HFF-Myc (cell line): ENCODE data around the gene LGR6.
"Not testable (repeated sequence)": the region's sequence is repeated elsewhere in the genome, so short reads cannot be mapped to it uniquely, and the experiment has no call there.

Experiments used
- DNase-seq: peaks from one replicate; pipeline ENCODE4 v3.0.0-alpha.2; 2011; ENCODE audit warnings: low read depth; ENCODE audit errors: extremely low read depth
- H3K4me3 ChIP-seq: replicated peaks from 2 replicates; pipeline ENCODE4 v1.5.1; 2011; ENCODE audit warnings: low read depth, mild to moderate bottlenecking, control low read depth, low read length
- TF ChIP-seq, protein P1 (sequence below): IDR thresholded peaks from 2 replicates; pipeline ENCODE4 v1.5.1; 2012; ENCODE audit warnings: mild to moderate bottlenecking, low read depth, low read length, control low read depth; ENCODE audit errors: missing control alignments

LGR6 gene

DNA sequence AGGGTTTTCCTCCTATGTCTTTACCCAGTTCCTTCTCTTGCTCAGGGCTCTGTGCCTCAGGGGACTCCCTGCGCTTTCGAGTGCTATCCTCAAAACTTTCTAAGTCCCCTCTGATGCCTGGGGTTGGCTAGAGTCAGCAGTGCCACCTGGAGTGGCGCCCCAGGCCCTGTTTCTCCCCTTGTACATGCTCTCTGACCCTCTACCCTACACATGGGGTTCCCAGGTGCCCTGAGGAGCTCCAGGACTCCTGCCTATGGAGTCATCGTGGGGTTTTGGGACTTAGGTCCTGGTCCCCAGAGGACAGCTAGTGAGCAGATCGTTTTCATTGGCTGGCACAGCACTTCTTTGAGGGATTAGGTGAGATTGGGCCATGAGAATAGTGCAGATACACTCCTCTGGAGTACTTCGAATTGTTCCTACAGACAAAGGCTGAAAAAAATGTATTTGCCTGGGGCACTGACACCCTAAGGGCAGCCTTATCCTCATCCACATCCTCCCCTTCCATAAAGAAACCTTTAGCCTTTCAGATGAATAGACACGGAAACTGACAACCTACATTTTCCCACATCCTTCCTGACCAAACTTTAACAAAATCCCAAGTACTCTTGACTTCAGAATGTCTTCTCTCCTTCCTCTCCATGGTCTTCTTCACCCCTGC is 41.5 kb downstream of the LGR6 start:
- no peak overlapping the region for H3K4me3 ChIP-seq
- DNase-seq, result no peak
- TF ChIP-seq, protein P1, sequence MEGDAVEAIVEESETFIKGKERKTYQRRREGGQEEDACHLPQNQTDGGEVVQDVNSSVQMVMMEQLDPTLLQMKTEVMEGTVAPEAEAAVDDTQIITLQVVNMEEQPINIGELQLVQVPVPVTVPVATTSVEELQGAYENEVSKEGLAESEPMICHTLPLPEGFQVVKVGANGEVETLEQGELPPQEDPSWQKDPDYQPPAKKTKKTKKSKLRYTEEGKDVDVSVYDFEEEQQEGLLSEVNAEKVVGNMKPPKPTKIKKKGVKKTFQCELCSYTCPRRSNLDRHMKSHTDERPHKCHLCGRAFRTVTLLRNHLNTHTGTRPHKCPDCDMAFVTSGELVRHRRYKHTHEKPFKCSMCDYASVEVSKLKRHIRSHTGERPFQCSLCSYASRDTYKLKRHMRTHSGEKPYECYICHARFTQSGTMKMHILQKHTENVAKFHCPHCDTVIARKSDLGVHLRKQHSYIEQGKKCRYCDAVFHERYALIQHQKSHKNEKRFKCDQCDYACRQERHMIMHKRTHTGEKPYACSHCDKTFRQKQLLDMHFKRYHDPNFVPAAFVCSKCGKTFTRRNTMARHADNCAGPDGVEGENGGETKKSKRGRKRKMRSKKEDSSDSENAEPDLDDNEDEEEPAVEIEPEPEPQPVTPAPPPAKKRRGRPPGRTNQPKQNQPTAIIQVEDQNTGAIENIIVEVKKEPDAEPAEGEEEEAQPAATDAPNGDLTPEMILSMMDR, result no peak

DNA sequence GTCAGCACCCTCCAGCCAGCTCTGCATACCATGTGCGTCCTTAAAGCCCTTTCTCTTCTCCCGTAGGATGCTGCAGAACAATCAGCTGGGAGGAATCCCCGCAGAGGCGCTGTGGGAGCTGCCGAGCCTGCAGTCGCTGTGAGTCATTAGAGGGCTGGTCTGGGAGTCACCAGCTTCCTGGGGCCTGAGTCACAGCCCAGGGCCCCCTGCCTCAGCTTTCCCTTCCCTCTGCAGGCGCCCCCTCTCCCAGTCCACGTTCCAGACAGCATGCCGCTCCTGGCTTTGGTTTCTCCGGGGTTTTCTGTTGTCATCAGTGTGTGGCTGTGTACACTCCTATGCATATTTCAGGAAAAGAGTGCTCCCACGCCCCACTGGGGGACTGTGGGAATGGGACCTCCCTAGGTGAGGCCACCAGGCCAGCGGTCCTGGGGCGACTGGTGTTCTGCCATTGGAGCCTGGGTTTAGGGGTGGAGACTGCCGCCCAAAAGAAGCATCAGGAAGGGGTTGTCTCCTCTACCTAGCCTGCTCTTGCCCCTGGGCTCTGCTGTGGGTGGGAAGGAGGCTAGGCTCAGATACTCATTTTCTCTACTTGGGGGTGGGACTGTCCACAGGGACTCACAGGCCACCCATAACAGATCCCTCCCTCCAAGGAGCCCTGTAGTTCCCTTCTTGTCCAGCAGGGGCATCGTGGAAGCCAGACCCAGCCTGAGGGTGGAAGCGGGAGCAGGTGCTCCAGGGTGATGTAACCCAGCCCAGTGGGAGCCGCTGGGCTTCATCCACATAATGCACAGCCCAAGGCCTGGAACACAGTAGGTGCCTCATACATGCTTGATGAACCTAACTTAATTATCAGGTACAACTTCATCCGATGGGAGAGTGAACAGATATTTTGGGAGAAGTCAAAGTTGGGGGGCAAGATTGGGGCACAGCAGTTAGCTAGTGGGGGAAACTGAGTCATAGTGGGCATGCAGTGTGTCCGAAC is 42.5 kb downstream of the LGR6 start:
- H3K4me3 ChIP-seq, result peak overlapping the region; percentile 14; the same call in 1 of the 2 replicates
- DNase-seq, result peak; percentile 68
- TF ChIP-seq, protein P1, result peak; percentile 91

DNA sequence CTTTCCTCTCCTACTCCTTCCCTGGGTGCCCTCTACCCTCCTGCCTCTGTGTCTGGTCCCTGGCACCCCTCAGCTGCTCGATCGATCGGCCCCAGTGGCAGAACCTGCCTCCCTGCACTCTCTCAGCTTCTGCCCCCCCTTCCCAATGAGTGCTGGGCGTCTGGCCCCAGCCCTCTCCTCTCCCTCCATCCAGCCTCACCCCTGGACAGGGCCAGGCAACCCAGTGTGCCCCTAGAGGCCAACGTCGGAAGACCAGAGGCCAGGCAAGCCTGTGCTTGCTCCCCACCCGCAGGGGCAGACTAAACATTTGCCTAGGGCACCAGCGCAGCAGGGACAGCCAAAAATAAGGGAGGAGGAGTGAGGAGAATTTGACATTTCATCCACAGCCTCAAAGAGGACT is 43.5 kb downstream of the LGR6 start:
- TF ChIP-seq, protein P1, result peak; percentile 63
- DNase-seq, result no peak
- H3K4me3 ChIP-seq, result no peak overlapping the region

DNA sequence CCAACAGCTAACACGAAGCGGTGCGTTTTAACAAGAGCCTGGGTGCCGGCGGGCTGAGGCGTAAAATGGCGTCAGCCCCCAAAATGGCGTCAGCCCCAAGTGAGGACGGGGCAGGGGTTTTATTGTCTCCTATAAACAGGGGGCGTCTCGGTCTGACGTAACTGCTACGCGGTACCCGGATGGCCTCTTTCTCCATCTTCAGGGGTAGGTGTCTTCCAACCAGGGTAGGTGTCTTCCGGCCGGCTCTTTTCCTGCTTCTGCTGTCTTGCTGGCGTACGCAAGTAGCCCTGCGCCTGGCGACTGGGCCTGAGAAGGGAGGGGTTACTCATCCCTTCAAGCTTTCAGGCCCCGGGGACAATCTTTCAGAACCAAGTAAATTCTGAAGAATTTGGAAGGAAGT is 45.3 kb downstream of the LGR6 start:
- no peak for DNase-seq
- H3K4me3 ChIP-seq, result no peak overlapping the region
- TF ChIP-seq, protein P1, result no peak

DNA sequence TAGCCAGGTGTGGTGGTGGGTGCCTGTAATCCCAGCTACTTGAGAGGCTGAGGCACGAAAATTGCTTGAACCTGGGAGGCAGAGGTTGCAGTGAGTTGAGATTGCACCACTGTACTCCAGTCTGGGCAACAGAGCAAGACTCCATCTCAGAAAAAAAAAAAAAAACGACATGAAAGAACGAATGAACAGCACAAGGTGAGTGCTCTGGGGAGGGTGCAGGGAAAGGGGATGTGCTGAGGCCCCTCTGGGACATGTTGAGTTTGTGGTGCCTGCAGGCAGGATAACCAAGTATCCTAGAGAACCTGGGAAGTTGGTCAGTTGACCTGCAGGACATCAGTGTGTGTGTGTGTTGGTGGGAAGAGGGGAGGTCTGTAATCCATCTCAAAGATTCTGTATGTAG is 46.6 kb downstream of the LGR6 start:
- DNase-seq, H3K4me3 ChIP-seq: not testable (repeated sequence)

DNA sequence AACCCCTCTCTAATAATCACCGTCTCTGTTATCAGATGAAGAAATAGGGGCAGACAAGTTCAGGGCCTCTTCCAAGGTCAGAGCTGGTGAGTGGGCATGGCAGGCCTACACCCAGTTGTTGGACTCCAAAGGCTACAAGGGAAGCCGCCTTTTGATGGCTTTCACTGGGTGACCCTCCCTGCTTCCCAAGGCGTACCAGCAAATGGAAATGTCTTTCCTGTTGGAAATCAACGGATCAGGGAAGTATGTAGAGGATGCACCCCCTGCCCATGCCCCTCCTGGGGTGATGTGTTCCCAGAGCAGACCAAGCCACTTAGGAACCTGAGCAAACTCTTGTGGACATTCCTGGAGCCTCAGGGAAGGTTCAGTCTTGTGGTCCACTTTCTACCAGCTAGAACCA is 47.4 kb downstream of the LGR6 start:
- no peak overlapping the region for H3K4me3 ChIP-seq
- TF ChIP-seq, protein P1, result no peak
- no peak for DNase-seq

DNA sequence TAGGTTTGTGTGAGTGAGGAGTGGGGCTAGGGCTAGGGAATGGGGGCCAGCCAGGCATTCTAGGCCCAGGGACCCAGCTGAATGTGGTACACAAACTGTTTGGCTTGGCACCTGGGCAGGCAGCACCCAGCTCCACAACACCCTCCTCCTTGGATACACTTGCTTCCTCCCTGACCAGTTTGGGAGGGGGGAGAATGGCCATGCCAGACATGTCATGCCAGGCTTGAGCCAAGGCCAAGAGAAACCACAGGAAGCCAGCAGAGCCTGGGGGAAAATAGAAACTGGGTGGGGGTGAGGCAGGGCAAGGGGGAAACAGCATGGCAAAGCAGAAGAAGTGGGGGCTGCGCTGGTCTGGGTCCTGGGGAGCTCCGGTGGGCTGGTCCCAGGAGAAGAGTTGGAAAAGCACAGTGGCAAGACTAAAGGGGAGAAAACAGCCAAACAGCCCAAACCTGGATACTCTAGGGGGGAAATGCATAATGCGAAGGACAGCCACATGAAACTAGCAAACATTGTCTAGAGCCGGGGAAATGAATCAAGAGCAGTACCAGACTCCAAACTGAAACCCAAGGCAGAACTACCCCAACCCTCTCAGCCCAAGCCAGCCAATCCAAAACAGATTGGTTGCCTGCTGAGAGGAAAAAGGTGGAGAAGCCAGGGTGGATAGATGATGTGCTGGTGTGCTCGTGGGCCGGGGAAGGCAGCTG is 47.9 kb downstream of the LGR6 start:
- TF ChIP-seq, protein P1, result no peak
- no peak for DNase-seq
- no peak overlapping the region for H3K4me3 ChIP-seq
